Coronary artery (tissue), 2 donors: Measurements from ENCODE around the gene GLIPR2.
A peak's percentile ranks its signal among the peaks of the same experiment; 100 is the strongest.

ENCODE experiments used
- DNase-seq: peaks from one replicate; pipeline ENCODE4 v3.0.0-alpha.2; 2017; ENCODE audit warnings: low spot score
- H3K27ac ChIP-seq, 2 donors: fragments of 200-600 bp; sonication (generic); one replicate each; pipeline ENCODE4 v1.5.1; 2016 to 2019
- H3K4me3 ChIP-seq: fragments of 200-600 bp; sonication (generic); 2 replicates; pipeline ENCODE4 v1.5.1; 2016; ENCODE audit warnings: mild to moderate bottlenecking, moderate library complexity
- CTCF ChIP-seq: fragments of 200-600 bp; sonication (generic); IDR thresholded peaks from one replicate; pipeline ENCODE4 v1.5.1; 2019; ENCODE audit warnings: antibody characterized with exemption

The GLIPR2 gene

GRCh38 chr9:36208521-36209253 is 72.2 kb downstream of the GLIPR2 start:
- Histone ChIP-seq H3K27ac (peak overlapping the region; percentile 61 to 74), H3K4me3 (no peak overlapping the region)
- no peak for DNase-seq
- no peak for TF ChIP-seq CTCF

- H3K4me3 ChIP-seq = no peak overlapping the region
- H3K27ac ChIP-seq = no peak overlapping the region
- no peak for DNase-seq
- TF ChIP-seq CTCF = no peak
Observed at GRCh38 chr9:36210722-36211121, 74.2 kb downstream of the GLIPR2 start.

GRCh38 chr9:36211510-36211909 is 75.0 kb downstream of the GLIPR2 start:
- Histone ChIP-seq H3K4me3 (no peak overlapping the region), H3K27ac (peak overlapping the region in 1 of 2 donors; percentile 22)
- no peak for TF ChIP-seq CTCF
- no peak for DNase-seq

GRCh38 chr9:36213387-36213786 is 76.9 kb downstream of the GLIPR2 start:
- DNase-seq = no peak
- peak overlapping the region; percentile 0 to 4 for H3K27ac ChIP-seq
- TF ChIP-seq CTCF = no peak
- no peak overlapping the region for H3K4me3 ChIP-seq
